ENCODE results near the gene PXDC1. TPM values are rescaled to one million over a fixed set of nuclear protein-coding genes. Genes with fewer than 3 reads are reported as not detected.

Gene PXDC1
- total RNA-seq, 1 donor from 2014 or later: 37.6 TPM

- TF ChIP-seq CTCF (conservative IDR thresholded peaks at IDR 0.05; ENCODE audit: low read depth, low read length): no peak
- H3K4me3 ChIP-seq (ENCODE audit: low read depth, low read length): no peak overlapping the region
- DNase-seq (ENCODE audit: low read depth): no peak
Observed at GRCh38 chr6:3766214-3766613, 14.7 kb upstream of the PXDC1 start.

GRCh38 chr6:3765415-3765814, 13.9 kb upstream of the PXDC1 start:
- no peak overlapping the region for H3K4me3 ChIP-seq (ENCODE audit: low read depth, low read length)
- DNase-seq (ENCODE audit: low read depth): no peak
- TF ChIP-seq CTCF (conservative IDR thresholded peaks at IDR 0.05; ENCODE audit: low read depth, low read length): no peak

GRCh38 chr6:3764516-3765335, 13.2 kb upstream of the PXDC1 start:
- no peak for DNase-seq (ENCODE audit: low read depth)
- TF ChIP-seq CTCF (conservative IDR thresholded peaks at IDR 0.05; ENCODE audit: low read depth, low read length): no peak
- H3K4me3 ChIP-seq (ENCODE audit: low read depth, low read length): no peak overlapping the region

GRCh38 chr6:3762852-3763251, 11.3 kb upstream of the PXDC1 start:
- no peak for DNase-seq (ENCODE audit: low read depth)
- no peak for TF ChIP-seq CTCF (conservative IDR thresholded peaks at IDR 0.05; ENCODE audit: low read depth, low read length)
- H3K4me3 ChIP-seq (ENCODE audit: low read depth, low read length): no peak overlapping the region

- DNase-seq (ENCODE audit: low read depth): no peak
- no peak for TF ChIP-seq CTCF (conservative IDR thresholded peaks at IDR 0.05; ENCODE audit: low read depth, low read length)
- H3K4me3 ChIP-seq (ENCODE audit: low read depth, low read length): no peak overlapping the region
Observed at GRCh38 chr6:3762359-3762758, 10.8 kb upstream of the PXDC1 start.

GRCh38 chr6:3761989-3762270, 10.4 kb upstream of the PXDC1 start:
- DNase-seq (ENCODE audit: low read depth): no peak
- TF ChIP-seq CTCF (conservative IDR thresholded peaks at IDR 0.05; ENCODE audit: low read depth, low read length): no peak
- H3K4me3 ChIP-seq (ENCODE audit: low read depth, low read length): no peak overlapping the region

GRCh38 chr6:3759646-3760232, 8.2 kb upstream of the PXDC1 start:
- DNase-seq (ENCODE audit: low read depth): no peak
- TF ChIP-seq CTCF (conservative IDR thresholded peaks at IDR 0.05; ENCODE audit: low read depth, low read length): no peak
- no peak overlapping the region for H3K4me3 ChIP-seq (ENCODE audit: low read depth, low read length)
